GM19455 (cell line): Measurements from ENCODE around the gene PKD1L1.

Experiments used
- ATAC-seq: cut with Tn5 transposase; IDR thresholded peaks from one replicate; pipeline ENCODE4 v1.9.1; 2021; ENCODE audit not compliant: unreplicated experiment

PKD1L1 gene

DNA sequence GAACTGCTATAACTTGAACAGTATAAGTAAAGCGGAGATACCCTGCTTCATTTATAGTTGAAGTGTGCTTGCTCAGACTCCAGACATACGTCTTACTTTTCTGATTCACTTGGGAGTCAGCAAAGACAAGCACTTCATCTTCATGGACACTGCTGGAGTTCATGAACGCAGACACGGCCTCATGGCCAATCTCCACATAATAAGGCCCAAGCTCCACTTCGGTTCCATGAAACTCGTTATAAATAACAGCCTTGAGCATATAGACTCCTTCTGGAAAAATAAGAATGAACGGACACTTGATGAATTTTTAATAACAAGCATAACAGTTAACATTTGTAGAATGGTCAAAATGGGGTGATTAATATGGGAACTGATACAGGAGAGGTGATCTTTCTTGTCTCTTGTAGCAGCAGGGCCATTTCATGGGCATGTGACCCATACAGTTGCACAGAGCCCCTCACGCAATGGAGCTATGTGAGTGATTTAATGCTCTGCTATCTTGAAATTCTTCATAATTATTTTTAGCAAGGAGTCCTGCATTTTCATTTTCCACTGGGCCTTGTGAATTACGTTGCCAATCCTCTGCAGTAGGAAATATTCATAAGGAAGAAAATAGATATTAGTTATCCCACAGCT is 40.2 kb downstream of the PKD1L1 start:
- ATAC-seq: no peak

DNA sequence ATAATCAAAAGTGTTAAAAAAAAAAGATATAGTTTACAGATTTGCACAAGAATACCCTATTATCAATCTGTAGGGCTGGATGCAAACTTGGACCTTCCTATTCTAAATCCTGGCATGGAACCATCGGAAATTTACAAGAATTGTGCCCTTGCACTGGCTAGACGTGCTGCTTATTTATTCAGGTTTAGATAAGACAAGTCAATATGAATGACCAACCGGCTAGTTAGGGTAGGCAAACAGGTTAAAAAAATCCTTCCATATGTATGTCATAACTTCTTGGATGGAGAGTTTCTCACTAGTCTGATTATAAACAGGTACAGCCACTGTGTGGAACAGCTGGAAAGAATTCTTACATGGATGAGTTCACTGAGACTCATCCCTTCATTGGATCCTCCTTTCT is 41.4 kb downstream of the PKD1L1 start:
- ATAC-seq: no peak

DNA sequence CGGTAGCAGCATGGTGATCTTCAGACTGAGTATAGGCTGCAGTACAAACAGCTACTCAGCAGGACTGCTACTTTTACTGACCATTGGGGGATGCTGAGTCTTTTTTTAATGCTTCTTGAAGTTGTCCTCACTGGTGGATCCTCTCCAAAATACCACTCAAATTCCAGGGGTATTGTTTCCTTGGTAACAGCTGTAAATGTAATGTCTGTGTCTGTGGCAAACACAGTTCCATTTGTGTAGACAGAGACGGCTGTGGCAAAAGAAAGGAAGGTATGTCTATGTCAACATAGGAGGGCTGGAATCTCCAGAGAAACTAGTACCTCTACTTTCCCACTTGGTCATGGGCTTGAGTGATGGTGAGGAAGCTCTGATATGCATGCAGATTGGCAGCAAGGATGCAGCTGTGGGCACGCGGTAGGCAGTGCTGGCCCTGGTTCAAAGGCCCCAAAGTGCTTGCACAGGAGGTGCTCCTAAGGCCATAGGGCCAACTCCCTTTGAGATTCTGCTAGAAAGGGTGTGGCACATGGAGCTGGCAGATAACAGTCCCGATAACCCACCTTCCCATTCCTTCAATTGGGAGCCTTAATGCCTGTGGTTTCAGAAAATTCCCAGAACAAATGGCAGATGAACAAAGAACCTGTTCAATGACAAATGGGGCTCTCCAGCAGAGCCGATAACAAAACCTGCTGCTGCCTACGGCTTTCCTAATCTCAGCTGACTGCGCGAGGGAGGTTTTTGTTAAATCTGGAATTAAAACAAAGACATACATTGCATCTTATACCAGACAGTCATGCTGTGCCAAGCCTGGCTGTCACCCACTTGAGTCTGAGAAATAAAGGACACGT is 43.0 kb downstream of the PKD1L1 start:
- ATAC-seq: no peak

DNA sequence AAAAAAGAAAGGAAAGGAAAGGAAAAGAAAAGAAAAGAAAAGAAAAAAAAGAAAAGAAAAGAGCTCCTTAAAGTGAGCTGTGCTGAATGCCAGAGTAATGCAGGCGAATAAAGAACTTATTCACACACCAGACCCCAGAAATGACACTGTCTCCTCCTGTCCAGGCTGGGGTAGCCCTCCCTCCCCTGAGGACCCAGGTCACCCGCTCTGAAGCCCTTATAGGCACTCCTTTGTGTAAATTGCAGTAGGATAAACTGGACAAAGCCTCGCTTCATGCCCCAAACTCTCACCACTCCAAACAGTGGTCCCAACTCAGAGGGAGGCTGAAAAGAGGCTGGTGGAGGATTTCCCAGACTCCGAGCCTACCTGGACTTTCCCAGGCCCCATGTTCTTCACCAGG is 46.3 kb downstream of the PKD1L1 start:
- no peak for ATAC-seq

DNA sequence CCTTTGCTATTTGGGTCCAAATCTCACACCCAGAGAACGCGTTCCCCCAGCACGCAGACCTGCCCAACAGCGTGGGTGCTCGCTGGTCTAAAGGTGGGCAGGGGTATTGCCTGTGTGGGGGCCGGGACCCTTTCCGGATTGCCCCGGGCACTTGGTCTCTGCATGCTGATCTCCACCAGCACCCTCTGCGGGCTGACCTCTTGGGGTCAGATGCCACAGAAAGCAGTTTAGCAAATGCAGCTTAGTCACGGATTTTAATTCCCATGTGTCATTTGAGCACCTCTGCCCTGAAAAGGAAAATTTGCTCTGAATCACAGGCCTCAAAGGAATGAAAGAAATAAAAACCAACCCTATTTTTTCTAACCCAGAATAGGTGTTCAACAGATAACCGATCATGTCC is 46.7 kb downstream of the PKD1L1 start:
- no peak for ATAC-seq

DNA sequence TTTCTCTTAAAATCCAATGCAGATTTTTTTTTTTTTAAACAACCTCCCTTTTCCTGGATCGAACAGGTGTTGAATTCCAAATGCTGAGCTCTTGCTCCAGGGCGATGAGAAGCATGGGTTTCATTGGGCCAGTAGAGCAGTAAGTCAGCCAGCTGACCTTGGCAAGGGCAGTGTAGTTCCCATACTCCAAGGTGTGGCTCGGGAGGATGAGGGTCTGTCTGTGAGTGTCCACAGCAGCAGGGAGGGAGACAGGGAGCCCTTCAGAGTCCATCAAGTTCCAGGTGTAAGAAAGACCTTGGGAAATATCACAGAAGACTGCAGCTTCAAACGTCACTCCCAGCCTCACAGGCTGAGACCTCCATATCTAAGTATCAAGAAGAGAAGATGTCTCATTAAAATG is 50.4 kb downstream of the PKD1L1 start:
- ATAC-seq: no peak

DNA sequence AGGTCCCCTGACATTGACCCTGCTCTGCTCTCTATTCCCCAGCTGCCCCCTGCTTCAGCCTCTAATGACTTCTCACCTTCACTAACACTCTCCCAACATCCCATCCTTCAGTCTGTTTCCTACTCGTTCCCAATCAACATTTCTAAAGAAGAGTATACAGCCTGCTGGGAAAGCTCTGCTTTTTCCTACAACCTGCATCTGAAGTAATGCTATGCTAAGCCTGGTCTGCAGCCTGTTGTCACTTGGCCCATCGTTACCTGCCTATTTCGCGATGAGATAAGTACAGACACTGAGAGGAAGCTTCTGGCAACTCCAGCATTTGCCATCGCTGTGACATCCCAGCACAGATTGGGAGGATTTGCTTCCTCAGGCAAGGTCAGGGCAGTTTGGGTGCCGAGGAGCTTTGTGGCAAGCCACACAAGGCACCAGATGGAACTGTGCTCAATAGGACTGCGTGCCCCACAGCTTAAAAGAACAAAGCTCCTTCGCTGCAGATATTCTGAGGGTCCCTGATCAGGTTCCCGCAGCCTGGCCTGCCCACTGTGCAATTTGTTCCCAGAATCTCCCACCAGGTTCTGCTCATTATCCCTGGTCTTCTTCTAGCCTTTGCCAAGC is 51.4 kb downstream of the PKD1L1 start:
- no peak for ATAC-seq

DNA sequence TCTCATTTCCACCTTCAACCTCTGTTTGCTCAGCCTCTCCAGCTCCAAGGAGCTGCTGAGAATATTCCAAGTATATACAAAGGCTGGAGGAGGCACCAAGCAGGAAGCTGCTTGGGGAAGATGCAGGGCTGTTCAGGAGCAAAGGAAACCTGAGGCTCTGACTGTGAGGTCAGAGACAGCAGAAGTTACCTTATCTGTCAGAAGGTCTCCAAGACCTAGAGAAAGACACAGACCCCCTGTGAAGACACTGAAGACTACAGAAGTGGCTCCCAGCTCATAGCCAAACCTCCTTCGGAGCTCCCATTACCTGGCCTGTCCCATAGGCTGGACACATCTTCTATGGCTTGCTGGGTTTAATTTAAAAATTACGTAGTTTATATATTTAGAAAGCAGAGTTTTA is 53.2 kb downstream of the PKD1L1 start:
- ATAC-seq: no peak

DNA sequence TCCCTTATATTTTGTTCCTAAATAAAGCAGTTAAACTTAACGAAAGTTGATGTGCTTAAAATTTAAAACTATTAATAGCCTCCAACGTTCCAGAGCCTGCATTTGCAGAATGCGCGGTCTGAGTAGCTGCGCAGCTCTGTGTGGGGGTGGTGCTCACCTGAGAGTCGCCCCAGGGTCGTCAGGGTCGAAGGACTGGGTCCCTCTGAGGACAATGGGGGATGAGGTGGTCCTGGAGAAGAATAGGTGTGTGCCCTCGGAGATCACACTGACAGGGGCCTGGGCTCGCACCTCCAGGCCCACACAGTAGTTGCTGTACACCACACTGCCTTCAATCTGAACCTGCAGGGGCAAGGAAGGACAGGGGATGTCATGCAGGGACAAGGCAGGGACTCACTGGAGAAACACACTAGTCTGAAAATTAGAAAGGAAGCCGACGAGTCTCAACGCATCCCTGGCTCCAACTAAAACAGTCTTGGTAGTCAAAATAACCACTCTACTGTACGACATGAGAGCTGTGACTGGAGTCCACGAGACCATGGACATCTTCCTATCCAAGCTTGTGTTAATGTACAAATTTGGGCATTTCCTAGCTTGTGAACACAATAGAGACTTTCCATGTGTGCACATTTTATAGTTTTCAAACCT is 54.4 kb downstream of the PKD1L1 start:
- ATAC-seq: no peak

DNA sequence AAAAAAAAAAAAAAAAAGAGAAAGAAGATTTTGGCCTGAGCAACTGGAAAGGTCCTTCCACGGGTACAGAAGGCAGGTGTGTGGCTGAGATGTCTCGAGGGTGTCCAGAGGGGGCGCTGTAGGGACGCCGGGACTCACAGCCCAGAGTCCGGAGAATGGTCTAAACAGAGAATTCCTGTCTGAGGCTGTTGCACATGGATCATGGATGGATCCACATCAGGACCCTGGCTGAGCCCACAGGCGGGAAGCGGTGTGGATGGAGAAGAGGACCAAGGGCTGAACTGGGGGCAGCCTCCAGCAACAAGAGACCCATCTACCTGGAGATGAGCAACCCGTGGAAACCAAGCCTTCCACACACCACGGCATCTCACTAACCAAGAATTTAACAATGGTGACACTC is 55.0 kb downstream of the PKD1L1 start:
- ATAC-seq: no peak

DNA sequence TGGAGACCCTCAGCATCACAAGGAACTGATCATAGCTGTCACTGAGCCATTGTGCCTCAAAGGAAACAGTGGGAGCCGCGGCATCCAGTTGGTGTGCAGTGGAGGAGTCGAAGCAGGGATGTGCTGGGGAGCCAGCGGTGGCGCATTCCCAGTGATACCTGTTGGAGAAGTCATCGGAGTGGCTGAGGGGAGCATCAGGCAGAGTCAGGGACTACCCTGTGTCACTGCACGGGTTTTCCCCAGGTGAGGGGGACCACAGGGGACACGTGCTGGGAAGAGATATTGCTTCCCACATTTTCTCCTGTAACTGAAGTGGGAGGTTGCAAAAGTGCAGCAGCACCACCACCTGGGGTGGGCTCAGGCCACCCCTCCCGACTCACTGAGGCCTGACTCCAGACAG is 57.7 kb downstream of the PKD1L1 start:
- no peak for ATAC-seq

DNA sequence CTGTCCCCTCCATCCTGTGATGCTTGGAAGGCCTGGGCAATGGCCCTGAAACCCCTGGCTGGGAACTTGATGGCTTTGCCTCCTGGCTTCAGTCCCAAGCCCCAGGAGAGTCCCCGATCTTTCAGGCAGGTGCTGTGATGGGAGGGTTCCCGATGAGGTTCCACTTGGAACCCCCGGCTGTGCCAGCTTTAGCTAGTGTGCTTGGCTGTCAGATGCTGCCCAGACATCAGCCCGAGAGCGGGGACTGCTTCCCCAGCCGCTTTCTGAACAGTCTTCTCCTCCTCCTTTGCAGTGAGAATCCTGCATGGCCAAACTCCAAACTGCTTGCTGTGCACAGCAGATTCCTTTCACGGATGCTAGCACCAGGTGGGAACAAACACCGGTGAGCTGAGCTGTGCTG is 58.1 kb downstream of the PKD1L1 start:
- no peak for ATAC-seq

DNA sequence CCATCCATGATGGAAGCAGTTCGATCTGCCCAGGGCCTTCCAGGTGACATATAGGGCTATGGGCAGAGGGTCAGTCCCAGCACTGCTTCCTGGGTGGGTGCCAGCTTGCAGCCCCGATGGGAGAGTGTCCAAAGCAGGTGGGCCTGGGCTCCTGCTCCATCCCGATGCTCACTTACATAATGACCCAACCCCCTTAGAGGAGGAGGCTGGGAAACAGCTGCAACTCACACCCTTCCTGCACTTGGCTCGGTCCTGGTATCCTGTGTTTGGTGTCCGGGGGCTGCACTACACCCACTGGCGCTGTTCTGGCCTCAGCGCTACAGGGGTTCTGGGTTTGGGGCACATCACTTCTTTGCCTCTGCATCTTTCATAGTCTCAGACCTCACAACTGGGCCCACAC is 58.5 kb downstream of the PKD1L1 start:
- no peak for ATAC-seq

DNA sequence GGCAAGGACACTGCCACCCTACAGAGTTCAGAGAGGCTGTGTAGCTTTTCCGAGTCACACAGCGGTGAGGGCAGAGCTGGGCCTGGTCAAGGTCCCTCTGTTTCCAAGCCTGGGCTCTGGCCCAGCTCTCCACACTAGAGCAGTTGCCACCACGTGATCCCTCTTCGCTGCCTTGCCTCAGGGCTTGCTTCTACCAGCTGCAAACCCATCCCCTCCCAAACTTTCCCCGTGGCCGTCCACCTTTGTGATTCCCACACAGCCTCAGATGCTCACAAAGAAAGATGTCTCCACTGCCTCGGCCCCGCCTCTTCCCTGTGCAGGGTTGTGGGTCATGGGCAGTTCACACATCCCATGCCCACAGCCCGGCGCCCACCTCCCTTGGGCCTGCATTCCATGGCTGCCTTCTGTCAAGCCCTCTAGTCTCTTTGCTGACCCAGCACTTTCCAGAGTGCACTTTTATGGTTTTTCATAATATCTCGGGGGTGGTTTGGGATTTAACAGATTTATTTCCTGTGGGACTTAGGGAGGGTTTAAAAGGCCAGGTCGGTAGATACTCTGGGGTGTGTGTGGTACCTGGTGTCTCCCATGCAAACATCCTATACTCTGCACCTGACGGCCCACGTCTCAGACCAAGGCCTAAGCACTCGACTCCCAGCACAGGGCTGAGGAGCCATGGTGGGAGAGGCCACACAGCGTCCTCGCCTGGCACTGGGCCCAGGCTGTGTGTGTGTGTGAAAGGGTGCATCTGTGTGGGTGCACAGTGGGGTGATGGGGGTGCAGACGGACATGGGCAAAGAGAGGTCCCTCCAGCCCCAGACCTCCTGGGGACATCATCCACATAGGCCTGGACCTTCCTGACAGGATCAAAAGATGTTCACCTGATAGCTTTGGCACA is 59.6 kb downstream of the PKD1L1 start:
- ATAC-seq: no peak

DNA sequence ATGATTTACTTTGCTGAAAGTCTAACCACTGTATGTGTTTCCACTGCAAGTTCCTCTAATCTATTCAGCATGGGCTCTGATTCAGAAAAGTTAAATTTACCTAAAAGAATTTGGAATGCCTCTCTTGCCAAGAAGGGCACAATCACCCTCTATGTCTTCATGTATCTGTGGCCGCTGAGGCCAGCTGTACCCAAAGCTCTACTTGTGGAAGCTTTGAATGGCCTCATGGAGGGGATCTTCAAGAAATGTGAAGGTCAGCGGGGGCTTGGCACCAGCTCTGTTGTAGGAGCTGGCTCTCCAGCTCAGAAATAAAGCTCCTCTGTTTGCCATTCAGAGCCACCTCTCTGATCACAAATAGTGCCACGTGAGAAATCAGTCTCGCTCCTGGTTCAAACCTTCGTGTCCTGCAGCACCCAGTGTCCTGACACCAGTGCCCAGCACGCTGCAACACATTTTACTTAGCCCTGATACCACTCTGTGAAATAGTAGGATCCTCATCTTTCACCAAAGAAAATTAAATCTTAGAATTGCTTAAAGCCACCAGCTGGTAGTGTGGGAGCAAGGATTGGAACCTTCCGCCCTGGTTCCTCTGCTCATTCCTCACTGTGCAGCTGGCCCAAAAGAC is 61.1 kb downstream of the PKD1L1 start:
- no peak for ATAC-seq

DNA sequence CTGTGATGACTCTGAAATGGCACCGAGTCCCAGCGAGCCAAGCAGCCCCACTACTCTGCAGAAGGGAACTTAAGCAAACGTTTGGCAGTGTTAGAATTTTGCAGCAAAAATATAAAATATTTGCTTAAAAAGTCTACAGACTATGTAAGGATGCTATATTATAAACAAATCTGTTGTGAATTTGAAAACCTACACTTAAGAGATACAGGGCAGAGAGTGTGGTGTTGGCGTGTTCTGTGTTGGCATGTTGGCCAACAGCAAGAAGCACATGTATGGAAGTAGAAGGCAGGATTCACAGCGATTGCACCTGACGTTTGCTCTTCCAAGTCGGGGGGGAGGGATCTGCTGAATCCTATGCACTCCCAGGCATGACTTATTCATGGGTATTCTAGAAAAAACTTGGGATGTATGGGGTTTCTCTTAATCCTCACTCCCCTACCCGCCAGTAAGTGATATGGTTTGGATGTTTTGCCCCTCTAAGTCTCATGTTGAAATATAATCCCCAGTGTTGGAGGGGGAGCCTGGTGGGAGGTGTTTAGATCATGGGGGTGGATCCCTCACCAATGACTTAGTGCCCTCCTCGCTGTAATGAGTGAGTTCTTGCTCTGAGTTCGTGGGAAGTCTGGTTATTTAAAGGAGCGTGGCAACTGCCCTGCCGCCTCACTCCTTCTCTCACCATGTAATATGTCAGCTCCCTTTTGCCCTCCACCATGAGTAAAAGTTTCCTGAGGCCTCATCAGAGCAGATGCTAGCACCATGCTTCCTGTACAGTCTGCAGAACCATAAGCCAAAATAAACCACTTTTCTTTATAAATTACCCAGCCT is 62.1 kb downstream of the PKD1L1 start:
- ATAC-seq: no peak

DNA sequence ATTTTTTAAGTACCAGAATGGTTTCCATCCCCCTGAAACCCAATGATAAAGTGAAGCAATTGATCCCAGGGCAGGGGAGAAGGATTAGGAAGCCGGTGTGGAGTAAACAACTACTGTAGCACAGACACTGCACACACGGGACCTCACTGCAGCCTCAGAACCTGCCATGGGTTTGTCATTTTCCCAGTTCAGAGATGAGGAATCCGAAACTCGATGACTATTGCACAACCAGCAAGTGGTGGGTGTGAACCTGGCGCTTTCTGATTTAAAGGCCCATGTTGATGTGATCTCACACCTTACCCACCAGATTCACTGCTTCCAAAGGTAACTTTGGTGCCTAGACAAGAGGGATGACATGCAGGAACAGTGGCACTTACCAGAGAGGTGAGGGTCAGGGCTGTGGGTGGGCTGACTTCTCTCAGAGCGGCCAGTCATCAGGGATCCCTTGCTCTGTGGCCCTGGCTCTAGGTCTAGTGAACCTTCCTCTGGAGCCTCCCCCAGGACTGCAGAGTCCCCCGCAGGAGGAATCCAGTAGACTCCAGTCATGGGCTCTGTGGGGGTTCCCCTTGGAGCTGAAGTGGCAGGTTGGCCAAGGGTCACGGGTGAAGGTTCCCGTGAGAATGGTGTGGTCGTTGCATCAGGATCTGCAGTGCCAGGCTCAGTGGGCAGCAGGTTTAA is 62.8 kb downstream of the PKD1L1 start:
- ATAC-seq: no peak

DNA sequence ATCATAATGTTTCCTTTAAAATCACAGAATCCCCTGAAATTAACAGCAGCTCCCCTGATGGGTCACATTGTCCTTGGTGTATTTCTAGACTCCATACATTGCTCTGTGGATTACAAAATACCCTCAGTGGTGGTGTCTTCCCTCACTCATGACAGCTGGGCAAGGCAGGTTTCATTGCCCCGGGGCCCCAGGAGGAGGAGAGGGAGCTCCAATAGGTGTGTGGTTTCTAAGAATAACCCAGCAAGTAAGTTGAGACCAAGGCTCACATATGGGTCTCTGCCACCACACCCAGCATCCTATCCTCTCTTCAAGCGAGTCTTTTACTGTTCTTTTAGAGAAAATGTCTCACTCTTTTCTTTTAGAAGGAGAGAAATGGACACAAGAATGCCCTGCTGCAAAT is 63.6 kb downstream of the PKD1L1 start:
- ATAC-seq: no peak

DNA sequence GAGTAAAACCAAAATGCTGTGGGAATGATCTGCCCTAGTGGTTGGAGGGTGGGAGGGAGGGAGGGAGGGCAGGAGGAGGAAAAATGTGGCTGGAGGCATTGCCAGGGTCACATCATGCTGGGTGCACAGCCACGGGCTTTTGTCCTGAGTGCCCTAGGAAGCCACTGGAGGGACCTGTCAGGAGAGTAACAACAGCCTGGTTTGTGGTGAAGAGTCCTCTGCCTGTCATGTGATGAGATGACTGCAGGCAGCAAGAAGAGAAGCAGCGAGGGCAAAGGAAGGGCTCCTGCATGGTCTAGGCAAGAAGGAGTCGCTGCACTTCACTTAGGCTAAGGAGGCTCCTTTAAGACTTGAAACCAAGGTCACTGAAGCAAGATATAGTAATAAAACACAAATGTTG is 65.6 kb downstream of the PKD1L1 start:
- ATAC-seq: no peak
